Ovary (tissue), 3 donors: ENCODE results near the gene SP3.

Experiments
- EP300 ChIP-seq: sonication (generic); formaldehyde crosslinking; IDR thresholded peaks from one replicate; pipeline ENCODE4 v1.6.1; 2017; ENCODE audit warnings: antibody characterized with exemption
- POLR2A ChIP-seq: fragments of 450-650 bp; IDR thresholded peaks from one replicate; pipeline ENCODE4 v1.6.1; 2017; ENCODE audit warnings: antibody characterized with exemption, mild to moderate bottlenecking, moderate library complexity
- TF ChIP-seq, protein P1 (sequence below), 3 donors: fragments of 450-650 bp in 2 of 3; fragments of 200-600 bp in 1 of 3; IDR thresholded peaks; one replicate each; pipeline versions ENCODE4 v1.5.1 to v1.8.0; 2016 to 2022; ENCODE audit warnings: antibody characterized with exemption in 3 of 3, mild to moderate bottlenecking in 1 of 3
- donor health status: DM: no; HTN: no; CAD: no.

DNA sequence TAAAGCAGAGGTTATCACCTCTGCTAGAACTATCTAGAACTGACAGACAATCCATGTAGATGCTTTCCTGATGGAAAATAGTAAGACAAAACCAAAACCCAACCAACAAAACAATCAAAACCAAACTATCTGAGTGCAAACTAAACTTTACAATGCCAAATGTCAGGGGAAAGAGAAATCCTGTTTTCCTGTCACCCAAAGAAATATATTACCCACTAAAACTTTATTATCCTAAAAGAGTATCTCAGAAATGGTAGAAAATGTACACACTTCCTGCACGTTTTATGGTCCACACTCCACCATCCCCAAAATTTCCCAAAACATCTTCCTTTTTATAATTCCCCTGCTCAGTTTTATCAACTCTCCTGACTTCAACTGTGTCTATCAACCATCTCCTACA, 29.9 kb downstream of the SP3 start:
- TF ChIP-seq, protein P1, sequence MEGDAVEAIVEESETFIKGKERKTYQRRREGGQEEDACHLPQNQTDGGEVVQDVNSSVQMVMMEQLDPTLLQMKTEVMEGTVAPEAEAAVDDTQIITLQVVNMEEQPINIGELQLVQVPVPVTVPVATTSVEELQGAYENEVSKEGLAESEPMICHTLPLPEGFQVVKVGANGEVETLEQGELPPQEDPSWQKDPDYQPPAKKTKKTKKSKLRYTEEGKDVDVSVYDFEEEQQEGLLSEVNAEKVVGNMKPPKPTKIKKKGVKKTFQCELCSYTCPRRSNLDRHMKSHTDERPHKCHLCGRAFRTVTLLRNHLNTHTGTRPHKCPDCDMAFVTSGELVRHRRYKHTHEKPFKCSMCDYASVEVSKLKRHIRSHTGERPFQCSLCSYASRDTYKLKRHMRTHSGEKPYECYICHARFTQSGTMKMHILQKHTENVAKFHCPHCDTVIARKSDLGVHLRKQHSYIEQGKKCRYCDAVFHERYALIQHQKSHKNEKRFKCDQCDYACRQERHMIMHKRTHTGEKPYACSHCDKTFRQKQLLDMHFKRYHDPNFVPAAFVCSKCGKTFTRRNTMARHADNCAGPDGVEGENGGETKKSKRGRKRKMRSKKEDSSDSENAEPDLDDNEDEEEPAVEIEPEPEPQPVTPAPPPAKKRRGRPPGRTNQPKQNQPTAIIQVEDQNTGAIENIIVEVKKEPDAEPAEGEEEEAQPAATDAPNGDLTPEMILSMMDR (IDR thresholded peaks at IDR 0.05), result no peak
- TF ChIP-seq POLR2A, result no peak
- no peak for TF ChIP-seq EP300
